HEK293 (cell line): ENCODE results near the gene CCBE1.
A peak's percentile ranks its signal among the peaks of the same experiment; 100 is the strongest.

Experiments used
- EGR2 ChIP-seq: fragments of 450-650 bp; formaldehyde crosslinking; IDR thresholded peaks from 2 replicates; pipeline ENCODE4 v1.5.1; 2016; ENCODE audit warnings: low read depth, missing biosample characterization, missing genetic modification characterization
- GLIS1 ChIP-seq: fragments of 450-650 bp; formaldehyde crosslinking; IDR thresholded peaks from 2 replicates; pipeline ENCODE4 v1.5.1; 2016; ENCODE audit warnings: missing biosample characterization, missing genetic modification characterization
- HOXC10 ChIP-seq: sonication (generic); formaldehyde crosslinking; IDR thresholded peaks from 2 replicates; pipeline ENCODE4 v1.8.1; 2023; ENCODE audit warnings: mild to moderate bottlenecking, missing genetic modification reagents
- KLF7 ChIP-seq: fragments of 450-650 bp; formaldehyde crosslinking; IDR thresholded peaks from 2 replicates; pipeline ENCODE4 v1.5.1; 2016; ENCODE audit warnings: missing biosample characterization, missing genetic modification characterization, borderline replicate concordance
- SP3 ChIP-seq: fragments of 450-650 bp; formaldehyde crosslinking; IDR thresholded peaks from 2 replicates; pipeline ENCODE4 v1.5.1; 2016; ENCODE audit warnings: missing biosample characterization, missing genetic modification characterization
- ZBTB11 ChIP-seq: fragments of 450-650 bp; formaldehyde crosslinking; conservative IDR thresholded peaks from 2 replicates; pipeline ENCODE4 v1.5.1; 2016; ENCODE audit warnings: low read depth, missing biosample characterization, missing genetic modification characterization
- ZBTB20 ChIP-seq: fragments of 450-650 bp; formaldehyde crosslinking; IDR thresholded peaks from 2 replicates; pipeline ENCODE4 v1.5.1; 2016; ENCODE audit warnings: missing biosample characterization, missing genetic modification characterization
- ZFP3 ChIP-seq: fragments of 450-650 bp; formaldehyde crosslinking; IDR thresholded peaks from 2 replicates; pipeline ENCODE4 v1.5.1; 2016; ENCODE audit warnings: low read depth, missing biosample characterization, missing genetic modification characterization
- ZFP41 ChIP-seq: fragments of 450-650 bp; formaldehyde crosslinking; IDR thresholded peaks from 2 replicates; pipeline ENCODE4 v1.5.1; 2016; ENCODE audit warnings: missing biosample characterization, missing genetic modification characterization, borderline replicate concordance
- ZNF121 ChIP-seq: fragments of 450-650 bp; formaldehyde crosslinking; IDR thresholded peaks from 2 replicates; pipeline ENCODE4 v1.5.1; 2016; ENCODE audit warnings: missing biosample characterization, missing genetic modification characterization
- ZNF138 ChIP-seq: fragments of 450-650 bp; formaldehyde crosslinking; IDR thresholded peaks from 2 replicates; pipeline ENCODE4 v1.5.1; 2016; ENCODE audit warnings: missing biosample characterization, missing genetic modification characterization, borderline replicate concordance
- ZNF239 ChIP-seq: fragments of 450-650 bp; formaldehyde crosslinking; IDR thresholded peaks from 2 replicates; pipeline ENCODE4 v1.5.1; 2016; ENCODE audit warnings: missing biosample characterization, missing genetic modification characterization
- ZNF248 ChIP-seq: fragments of 450-650 bp; formaldehyde crosslinking; IDR thresholded peaks from 2 replicates; pipeline ENCODE4 v1.5.1; 2017; ENCODE audit warnings: missing biosample characterization, missing genetic modification characterization
- ZNF423 ChIP-seq: fragments of 450-650 bp; formaldehyde crosslinking; IDR thresholded peaks from 2 replicates; pipeline ENCODE4 v1.5.1; 2016; ENCODE audit warnings: missing biosample characterization, missing genetic modification characterization
- ZNF548 ChIP-seq: fragments of 450-650 bp; formaldehyde crosslinking; IDR thresholded peaks from 2 replicates; pipeline ENCODE4 v1.5.1; 2016; ENCODE audit warnings: missing biosample characterization, missing genetic modification characterization
- ZNF549 ChIP-seq: fragments of 450-650 bp; IDR thresholded peaks from 2 replicates; pipeline ENCODE4 v1.5.1; 2018; ENCODE audit warnings: missing biosample characterization, missing genetic modification characterization, mild to moderate bottlenecking, inconsistent platforms, moderate library complexity
- ZNF555 ChIP-seq: fragments of 450-650 bp; formaldehyde crosslinking; conservative IDR thresholded peaks from 2 replicates; pipeline ENCODE4 v1.5.1; 2017; ENCODE audit warnings: missing biosample characterization, mild to moderate bottlenecking, missing genetic modification characterization, inconsistent platforms
- ZNF639 ChIP-seq: fragments of 450-650 bp; formaldehyde crosslinking; IDR thresholded peaks from 2 replicates; pipeline ENCODE4 v1.5.1; 2016; ENCODE audit warnings: missing biosample characterization, missing genetic modification characterization
- ZNF791 ChIP-seq: fragments of 450-650 bp; formaldehyde crosslinking; IDR thresholded peaks from 2 replicates; pipeline ENCODE4 v1.5.1; 2016; ENCODE audit warnings: missing biosample characterization, missing genetic modification characterization
- ZNF837 ChIP-seq: fragments of 450-650 bp; formaldehyde crosslinking; IDR thresholded peaks from 2 replicates; pipeline ENCODE4 v1.5.1; 2016; ENCODE audit warnings: missing biosample characterization, missing genetic modification characterization
- ZXDB ChIP-seq: fragments of 450-650 bp; formaldehyde crosslinking; IDR thresholded peaks from 2 replicates; pipeline ENCODE4 v1.5.1; 2016; ENCODE audit warnings: missing biosample characterization, missing genetic modification characterization
- TF ChIP-seq, protein P1 (sequence below): fragments of 450-650 bp; formaldehyde crosslinking; IDR thresholded peaks from 2 replicates; pipeline ENCODE4 v1.5.1; 2017; ENCODE audit warnings: missing biosample characterization, missing genetic modification characterization
- TF ChIP-seq, protein P2 (sequence below): fragments of 450-650 bp; formaldehyde crosslinking; conservative IDR thresholded peaks from 2 replicates; pipeline ENCODE4 v1.5.1; 2016; ENCODE audit warnings: low read depth, missing biosample characterization, missing genetic modification characterization
- TF ChIP-seq, protein P3 (sequence below): fragments of 450-650 bp; formaldehyde crosslinking; IDR thresholded peaks from 2 replicates; pipeline ENCODE4 v1.5.1; 2016; ENCODE audit warnings: missing biosample characterization, missing genetic modification characterization, borderline replicate concordance
- TF ChIP-seq, protein P4 (sequence below): fragments of 450-650 bp; formaldehyde crosslinking; IDR thresholded peaks from 2 replicates; pipeline ENCODE4 v1.5.1; 2017; ENCODE audit warnings: missing biosample characterization, missing genetic modification characterization

CCBE1 gene

GRCh38 chr18:59484561-59485328 is 212.5 kb downstream of the CCBE1 start (continued):
- TF ChIP-seq, protein P1, sequence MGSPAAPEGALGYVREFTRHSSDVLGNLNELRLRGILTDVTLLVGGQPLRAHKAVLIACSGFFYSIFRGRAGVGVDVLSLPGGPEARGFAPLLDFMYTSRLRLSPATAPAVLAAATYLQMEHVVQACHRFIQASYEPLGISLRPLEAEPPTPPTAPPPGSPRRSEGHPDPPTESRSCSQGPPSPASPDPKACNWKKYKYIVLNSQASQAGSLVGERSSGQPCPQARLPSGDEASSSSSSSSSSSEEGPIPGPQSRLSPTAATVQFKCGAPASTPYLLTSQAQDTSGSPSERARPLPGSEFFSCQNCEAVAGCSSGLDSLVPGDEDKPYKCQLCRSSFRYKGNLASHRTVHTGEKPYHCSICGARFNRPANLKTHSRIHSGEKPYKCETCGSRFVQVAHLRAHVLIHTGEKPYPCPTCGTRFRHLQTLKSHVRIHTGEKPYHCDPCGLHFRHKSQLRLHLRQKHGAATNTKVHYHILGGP: peak; percentile 89
- TF ChIP-seq KLF7: 0 out of 2 replicates have a peak, but pooled peaks have one; percentile 41
- TF ChIP-seq, protein P2, sequence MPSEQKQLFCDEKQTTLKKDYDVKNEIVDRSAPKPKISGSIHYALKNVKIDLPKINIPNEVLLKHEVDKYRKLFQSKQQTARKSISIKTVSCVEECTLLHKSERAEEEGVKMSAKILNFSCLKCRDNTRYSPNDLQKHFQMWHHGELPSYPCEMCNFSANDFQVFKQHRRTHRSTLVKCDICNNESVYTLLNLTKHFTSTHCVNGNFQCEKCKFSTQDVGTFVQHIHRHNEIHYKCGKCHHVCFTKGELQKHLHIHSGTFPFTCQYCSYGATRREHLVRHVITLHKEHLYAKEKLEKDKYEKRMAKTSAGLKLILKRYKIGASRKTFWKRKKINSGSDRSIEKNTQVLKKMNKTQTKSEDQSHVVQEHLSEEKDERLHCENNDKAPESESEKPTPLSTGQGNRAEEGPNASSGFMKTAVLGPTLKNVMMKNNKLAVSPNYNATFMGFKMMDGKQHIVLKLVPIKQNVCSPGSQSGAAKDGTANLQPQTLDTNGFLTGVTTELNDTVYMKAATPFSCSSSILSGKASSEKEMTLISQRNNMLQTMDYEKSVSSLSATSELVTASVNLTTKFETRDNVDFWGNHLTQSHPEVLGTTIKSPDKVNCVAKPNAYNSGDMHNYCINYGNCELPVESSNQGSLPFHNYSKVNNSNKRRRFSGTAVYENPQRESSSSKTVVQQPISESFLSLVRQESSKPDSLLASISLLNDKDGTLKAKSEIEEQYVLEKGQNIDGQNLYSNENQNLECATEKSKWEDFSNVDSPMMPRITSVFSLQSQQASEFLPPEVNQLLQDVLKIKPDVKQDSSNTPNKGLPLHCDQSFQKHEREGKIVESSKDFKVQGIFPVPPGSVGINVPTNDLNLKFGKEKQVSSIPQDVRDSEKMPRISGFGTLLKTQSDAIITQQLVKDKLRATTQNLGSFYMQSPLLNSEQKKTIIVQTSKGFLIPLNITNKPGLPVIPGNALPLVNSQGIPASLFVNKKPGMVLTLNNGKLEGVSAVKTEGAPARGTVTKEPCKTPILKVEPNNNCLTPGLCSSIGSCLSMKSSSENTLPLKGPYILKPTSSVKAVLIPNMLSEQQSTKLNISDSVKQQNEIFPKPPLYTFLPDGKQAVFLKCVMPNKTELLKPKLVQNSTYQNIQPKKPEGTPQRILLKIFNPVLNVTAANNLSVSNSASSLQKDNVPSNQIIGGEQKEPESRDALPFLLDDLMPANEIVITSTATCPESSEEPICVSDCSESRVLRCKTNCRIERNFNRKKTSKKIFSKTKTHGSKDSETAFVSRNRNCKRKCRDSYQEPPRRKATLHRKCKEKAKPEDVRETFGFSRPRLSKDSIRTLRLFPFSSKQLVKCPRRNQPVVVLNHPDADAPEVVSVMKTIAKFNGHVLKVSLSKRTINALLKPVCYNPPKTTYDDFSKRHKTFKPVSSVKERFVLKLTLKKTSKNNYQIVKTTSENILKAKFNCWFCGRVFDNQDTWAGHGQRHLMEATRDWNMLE (tag by site-specific recombination): no peak
- no peak for TF ChIP-seq ZNF248 (tag by site-specific recombination)
- peak; percentile 30 for TF ChIP-seq SP3 (tag by site-specific recombination)
- TF ChIP-seq, protein P3, sequence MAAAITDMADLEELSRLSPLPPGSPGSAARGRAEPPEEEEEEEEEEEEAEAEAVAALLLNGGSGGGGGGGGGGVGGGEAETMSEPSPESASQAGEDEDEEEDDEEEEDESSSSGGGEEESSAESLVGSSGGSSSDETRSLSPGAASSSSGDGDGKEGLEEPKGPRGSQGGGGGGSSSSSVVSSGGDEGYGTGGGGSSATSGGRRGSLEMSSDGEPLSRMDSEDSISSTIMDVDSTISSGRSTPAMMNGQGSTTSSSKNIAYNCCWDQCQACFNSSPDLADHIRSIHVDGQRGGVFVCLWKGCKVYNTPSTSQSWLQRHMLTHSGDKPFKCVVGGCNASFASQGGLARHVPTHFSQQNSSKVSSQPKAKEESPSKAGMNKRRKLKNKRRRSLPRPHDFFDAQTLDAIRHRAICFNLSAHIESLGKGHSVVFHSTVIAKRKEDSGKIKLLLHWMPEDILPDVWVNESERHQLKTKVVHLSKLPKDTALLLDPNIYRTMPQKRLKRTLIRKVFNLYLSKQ (tag by site-specific recombination): no peak
- no peak for TF ChIP-seq ZBTB11 (tag by site-specific recombination)
- no peak for TF ChIP-seq ZNF138 (tag by site-specific recombination)
- TF ChIP-seq ZNF639 (tag by site-specific recombination): peak; percentile 92
- no peak for TF ChIP-seq ZNF837
- no peak for TF ChIP-seq ZNF423 (tag by site-specific recombination)
- TF ChIP-seq ZNF555 (tag by site-specific recombination): no peak
- no peak for TF ChIP-seq EGR2 (tag by site-specific recombination)
- peak; percentile 98 for TF ChIP-seq ZXDB (tag by site-specific recombination)
- no peak for TF ChIP-seq ZNF548
- TF ChIP-seq ZNF121 (tag by site-specific recombination): no peak
- TF ChIP-seq ZBTB20 (tag by site-specific recombination): peak; percentile 36; the same call in 1 of the 2 replicates
- TF ChIP-seq ZNF239 (tag by site-specific recombination): no peak
- TF ChIP-seq GLIS1 (tag by site-specific recombination): peak; percentile 72
- TF ChIP-seq ZNF549 (tag by site-specific recombination): no peak
- no peak for TF ChIP-seq ZFP3 (tag by site-specific recombination)
- TF ChIP-seq HOXC10 (CRISPR knock-in tag): no peak
- no peak for TF ChIP-seq ZFP41 (tag by site-specific recombination)
- no peak for TF ChIP-seq ZNF791 (tag by site-specific recombination)
- TF ChIP-seq, protein P4, sequence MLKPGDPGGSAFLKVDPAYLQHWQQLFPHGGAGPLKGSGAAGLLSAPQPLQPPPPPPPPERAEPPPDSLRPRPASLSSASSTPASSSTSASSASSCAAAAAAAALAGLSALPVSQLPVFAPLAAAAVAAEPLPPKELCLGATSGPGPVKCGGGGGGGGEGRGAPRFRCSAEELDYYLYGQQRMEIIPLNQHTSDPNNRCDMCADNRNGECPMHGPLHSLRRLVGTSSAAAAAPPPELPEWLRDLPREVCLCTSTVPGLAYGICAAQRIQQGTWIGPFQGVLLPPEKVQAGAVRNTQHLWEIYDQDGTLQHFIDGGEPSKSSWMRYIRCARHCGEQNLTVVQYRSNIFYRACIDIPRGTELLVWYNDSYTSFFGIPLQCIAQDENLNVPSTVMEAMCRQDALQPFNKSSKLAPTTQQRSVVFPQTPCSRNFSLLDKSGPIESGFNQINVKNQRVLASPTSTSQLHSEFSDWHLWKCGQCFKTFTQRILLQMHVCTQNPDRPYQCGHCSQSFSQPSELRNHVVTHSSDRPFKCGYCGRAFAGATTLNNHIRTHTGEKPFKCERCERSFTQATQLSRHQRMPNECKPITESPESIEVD (tag by site-specific recombination): peak; percentile 97
